LNCAP (cell line): Measurements from ENCODE around the gene SMIM5.

ENCODE experiments used
- CTCF ChIP-seq: fragments of 450-650 bp; IDR thresholded peaks from 2 replicates; pipeline ENCODE4 v1.5.1; 2017; ENCODE audit warnings: mild to moderate bottlenecking

The SMIM5 gene

GRCh38 chr17:75636381-75637142 is 3.3 kb downstream of the SMIM5 start:
- TF ChIP-seq CTCF: no peak

DNA sequence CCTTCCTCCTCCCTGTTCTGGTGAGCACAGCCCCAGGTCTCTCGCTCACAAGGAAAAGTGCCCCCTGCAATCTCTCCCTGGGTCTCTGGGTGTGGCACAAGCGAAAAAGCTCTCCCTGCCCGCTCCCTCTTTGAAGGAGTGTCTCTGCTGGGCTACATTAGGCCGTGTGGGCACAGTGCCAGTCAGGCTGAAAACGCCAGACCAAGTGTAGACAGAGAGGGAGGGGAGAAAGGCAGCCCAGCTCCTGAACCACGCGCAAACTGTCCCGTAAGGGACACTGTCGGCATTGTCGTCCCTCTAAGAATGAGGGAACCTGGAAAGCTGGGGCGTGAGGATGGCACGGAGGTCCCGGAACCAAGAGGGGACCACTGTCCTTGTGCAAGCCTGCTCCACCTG is 3.9 kb downstream of the SMIM5 start:
- no peak for TF ChIP-seq CTCF

DNA sequence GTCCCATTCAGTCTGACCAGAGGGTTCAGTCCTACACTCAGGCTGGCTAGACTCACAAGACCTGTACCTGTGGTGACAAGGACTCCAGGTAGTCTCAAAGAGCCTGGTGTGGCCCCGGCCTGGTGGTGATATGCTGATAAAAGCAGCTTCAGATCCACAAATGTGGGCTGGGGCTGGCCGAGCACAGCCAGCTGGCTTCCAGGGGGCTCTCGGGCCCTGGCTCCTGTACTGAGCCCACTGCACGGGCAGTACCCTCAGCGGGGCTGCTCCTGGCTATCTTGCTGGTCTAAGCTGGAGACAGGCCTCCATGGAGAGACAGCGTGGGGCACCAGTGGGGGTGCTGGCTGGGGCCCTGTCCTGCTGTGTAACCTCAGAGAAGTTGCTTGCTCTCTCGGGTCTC is 4.3 kb downstream of the SMIM5 start:
- no peak for TF ChIP-seq CTCF

DNA sequence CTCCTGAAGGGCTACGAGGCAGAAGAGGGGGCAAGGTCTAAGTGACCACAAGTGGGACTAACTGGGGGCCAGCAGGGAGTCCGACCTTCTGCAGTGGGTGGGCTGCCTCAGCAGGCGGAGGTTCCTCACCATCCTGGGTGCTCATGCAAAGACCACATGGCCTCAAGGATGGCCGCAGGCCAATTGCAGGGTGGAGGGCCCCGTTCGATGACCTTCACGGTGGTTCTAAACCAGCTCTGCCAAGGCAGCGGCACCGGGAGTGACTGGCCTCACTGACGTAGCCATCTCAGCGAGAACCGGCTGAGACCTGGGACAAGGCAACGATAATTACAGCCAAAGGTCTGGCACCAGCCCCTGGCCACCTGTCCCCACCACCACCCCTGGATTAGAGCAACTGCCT is 5.7 kb downstream of the SMIM5 start:
- no peak for TF ChIP-seq CTCF

- TF ChIP-seq CTCF: no peak
Measured at GRCh38 chr17:75639327-75639726, 6.1 kb downstream of the SMIM5 start.

DNA sequence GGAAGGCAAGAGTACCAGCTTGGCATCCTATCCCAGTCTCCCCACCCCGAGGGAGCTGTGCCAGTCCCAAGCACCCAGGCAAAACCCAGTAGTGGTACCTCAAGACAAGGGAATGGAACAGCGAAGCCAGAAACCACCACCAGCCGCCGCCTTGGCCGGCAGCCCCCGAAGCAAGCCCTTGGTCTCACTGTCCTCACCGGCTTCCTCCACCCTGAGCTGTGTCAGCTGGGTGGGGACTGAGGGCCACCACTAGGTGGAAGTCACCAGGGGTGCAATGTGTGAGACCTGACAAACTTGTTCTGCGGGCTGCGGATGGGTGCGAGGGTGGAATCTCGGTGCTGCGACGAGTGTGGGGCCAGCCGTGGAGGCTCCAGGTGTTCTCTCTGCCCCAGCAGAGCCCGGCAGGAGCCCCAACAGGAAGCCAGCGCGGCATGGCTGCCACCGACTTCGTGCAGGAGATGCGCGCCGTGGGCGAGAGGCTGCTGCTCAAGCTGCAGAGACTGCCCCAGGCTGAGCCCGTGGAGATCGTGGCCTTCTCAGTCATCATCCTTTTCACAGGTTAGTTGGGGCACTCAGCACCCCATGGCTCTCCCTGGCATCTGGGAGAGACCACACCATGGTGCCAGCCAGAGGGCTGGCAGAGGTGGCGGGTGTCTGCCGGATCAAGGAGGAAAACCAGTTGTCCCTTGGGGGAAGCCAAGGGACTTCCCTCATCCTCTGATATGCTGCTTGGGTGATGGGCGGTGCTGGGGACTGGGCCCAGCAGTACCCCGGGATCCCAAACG is 6.7 kb downstream of the SMIM5 start:
- peak; percentile 26; the same call in 1 of the 2 replicates for TF ChIP-seq CTCF

GRCh38 chr17:75640556-75641119 is 7.4 kb downstream of the SMIM5 start:
- no peak for TF ChIP-seq CTCF
